ENCODE data around the gene MYO15A.

The MYO15A gene

GRCh38 chr17:18185832-18186626 lies 77.5 kb downstream of the MYO15A start:
- Mint-ChIP-seq H3K9me3 (no peaks in the 10 kb centered on the region), H3K4me3 (peak overlapping the region; percentile 95), H3K36me3 (ENCODE audit: low read depth) (peaks cover 69% of the 10 kb centered on the region), H3K4me1 (ENCODE audit: low read depth) (peaks cover 71% of the 10 kb centered on the region), H3K27me3 (no peaks in the 10 kb centered on the region), H3K27ac (peak overlapping the region; percentile 99)
- DNase-seq = no peak

GRCh38 chr17:18186627-18186982 lies 78.0 kb downstream of the MYO15A start:
- Mint-ChIP-seq H3K4me1 (ENCODE audit: low read depth) (peaks cover 71% of the 10 kb centered on the region), H3K4me3 (peak overlapping the region; percentile 95), H3K27me3 (no peaks in the 10 kb centered on the region), H3K27ac (peak overlapping the region; percentile 99), H3K9me3 (no peaks in the 10 kb centered on the region), H3K36me3 (ENCODE audit: low read depth) (peaks cover 75% of the 10 kb centered on the region)
- DNase-seq = no peak

GRCh38 chr17:18187226-18187625 lies 78.7 kb downstream of the MYO15A start:
- no peaks in the 10 kb centered on the region for H3K27me3 Mint-ChIP-seq
- DNase-seq = no peak
- H3K36me3 Mint-ChIP-seq (ENCODE audit: low read depth) = peaks cover 80% of the 10 kb centered on the region
- H3K4me3 Mint-ChIP-seq = peak overlapping the region; percentile 95
- H3K4me1 Mint-ChIP-seq (ENCODE audit: low read depth) = peaks cover 71% of the 10 kb centered on the region
- H3K9me3 Mint-ChIP-seq = no peaks in the 10 kb centered on the region
- H3K27ac Mint-ChIP-seq = peak overlapping the region; percentile 99

GRCh38 chr17:18187821-18188761 lies 79.5 kb downstream of the MYO15A start:
- H3K4me3 Mint-ChIP-seq = peak overlapping the region; percentile 95
- H3K9me3 Mint-ChIP-seq = no peaks in the 10 kb centered on the region
- no peak for DNase-seq
- peaks cover 72% of the 10 kb centered on the region for H3K4me1 Mint-ChIP-seq (ENCODE audit: low read depth)
- no peaks in the 10 kb centered on the region for H3K27me3 Mint-ChIP-seq
- peak overlapping the region; percentile 99 for H3K27ac Mint-ChIP-seq
- peaks cover 85% of the 10 kb centered on the region for H3K36me3 Mint-ChIP-seq (ENCODE audit: low read depth)

GRCh38 chr17:18190628-18191235 lies 82.2 kb downstream of the MYO15A start:
- H3K36me3 Mint-ChIP-seq (ENCODE audit: low read depth) = peaks cover 89% of the 10 kb centered on the region

GRCh38 chr17:18191236-18191667 lies 82.7 kb downstream of the MYO15A start:
- peak overlapping the region; percentile 34 for H3K27ac Mint-ChIP-seq
- H3K4me1 Mint-ChIP-seq (ENCODE audit: low read depth) = peaks cover 82% of the 10 kb centered on the region

More at GRCh38 chr17:18190628-18191235, 82.2 kb downstream of the MYO15A start:
- Mint-ChIP-seq H3K4me1 (ENCODE audit: low read depth) (peaks cover 82% of the 10 kb centered on the region), H3K4me3 (no peak overlapping the region), H3K27me3 (no peaks in the 10 kb centered on the region), H3K27ac (peak overlapping the region; percentile 34), H3K9me3 (no peaks in the 10 kb centered on the region)
- no peak for DNase-seq

GRCh38 chr17:18191967-18192366 lies 83.4 kb downstream of the MYO15A start:
- H3K4me1 Mint-ChIP-seq (ENCODE audit: low read depth) = peaks cover 82% of the 10 kb centered on the region
- peaks cover 89% of the 10 kb centered on the region for H3K36me3 Mint-ChIP-seq (ENCODE audit: low read depth)
- no peak overlapping the region for H3K4me3 Mint-ChIP-seq
- H3K27ac Mint-ChIP-seq = peak overlapping the region; percentile 34
- H3K27me3 Mint-ChIP-seq = no peaks in the 10 kb centered on the region
- no peak for DNase-seq
- H3K9me3 Mint-ChIP-seq = no peaks in the 10 kb centered on the region

More at GRCh38 chr17:18191236-18191667, 82.7 kb downstream of the MYO15A start:
- Mint-ChIP-seq H3K4me3 (no peak overlapping the region), H3K36me3 (ENCODE audit: low read depth) (peaks cover 89% of the 10 kb centered on the region), H3K9me3 (no peaks in the 10 kb centered on the region), H3K27me3 (no peaks in the 10 kb centered on the region)
- no peak for DNase-seq

GRCh38 chr17:18194394-18194793 lies 85.8 kb downstream of the MYO15A start:
- Mint-ChIP-seq H3K4me1 (ENCODE audit: low read depth) (peaks cover 85% of the 10 kb centered on the region), H3K4me3 (no peak overlapping the region), H3K36me3 (ENCODE audit: low read depth) (peaks cover 91% of the 10 kb centered on the region), H3K9me3 (no peaks in the 10 kb centered on the region), H3K27me3 (no peaks in the 10 kb centered on the region), H3K27ac (peak overlapping the region; percentile 71)
- DNase-seq = no peak

- no peak overlapping the region for H3K4me3 Mint-ChIP-seq
These were observed 86.2 kb downstream of the MYO15A start for GRCh38 chr17:18194804-18195203.

GRCh38 chr17:18195246-18195645 lies 86.7 kb downstream of the MYO15A start:
- Mint-ChIP-seq H3K9me3 (no peaks in the 10 kb centered on the region), H3K4me3 (no peak overlapping the region), H3K27ac (peak overlapping the region; percentile 71), H3K27me3 (no peaks in the 10 kb centered on the region), H3K36me3 (ENCODE audit: low read depth) (peaks cover 91% of the 10 kb centered on the region), H3K4me1 (ENCODE audit: low read depth) (peaks cover 84% of the 10 kb centered on the region)
- no peak for DNase-seq

More at GRCh38 chr17:18194804-18195203, 86.2 kb downstream of the MYO15A start:
- H3K27ac Mint-ChIP-seq = peak overlapping the region; percentile 71
- peaks cover 84% of the 10 kb centered on the region for H3K4me1 Mint-ChIP-seq (ENCODE audit: low read depth)
- H3K27me3 Mint-ChIP-seq = no peaks in the 10 kb centered on the region
- no peaks in the 10 kb centered on the region for H3K9me3 Mint-ChIP-seq
- no peak for DNase-seq
- H3K36me3 Mint-ChIP-seq (ENCODE audit: low read depth) = peaks cover 91% of the 10 kb centered on the region

- Mint-ChIP-seq H3K4me3 (no peak overlapping the region), H3K9me3 (no peaks in the 10 kb centered on the region), H3K4me1 (ENCODE audit: low read depth) (peaks cover 74% of the 10 kb centered on the region), H3K27me3 (no peaks in the 10 kb centered on the region), H3K27ac (peak overlapping the region; percentile 84), H3K36me3 (ENCODE audit: low read depth) (peaks cover 86% of the 10 kb centered on the region)
- DNase-seq = no peak
These were observed 89.1 kb downstream of the MYO15A start for GRCh38 chr17:18197535-18198194.

GRCh38 chr17:18198530-18198929 lies 90.0 kb downstream of the MYO15A start:
- H3K36me3 Mint-ChIP-seq (ENCODE audit: low read depth) = peaks cover 84% of the 10 kb centered on the region
- no peak overlapping the region for H3K4me3 Mint-ChIP-seq
- peaks cover 70% of the 10 kb centered on the region for H3K4me1 Mint-ChIP-seq (ENCODE audit: low read depth)
- H3K9me3 Mint-ChIP-seq = no peaks in the 10 kb centered on the region
- peak overlapping the region; percentile 84 for H3K27ac Mint-ChIP-seq
- no peak for DNase-seq
- H3K27me3 Mint-ChIP-seq = no peaks in the 10 kb centered on the region

- Mint-ChIP-seq H3K36me3 (ENCODE audit: low read depth) (peaks cover 75% of the 10 kb centered on the region), H3K27me3 (no peaks in the 10 kb centered on the region), H3K4me1 (ENCODE audit: low read depth) (peaks cover 49% of the 10 kb centered on the region), H3K27ac (peak overlapping the region; percentile 38), H3K4me3 (no peak overlapping the region), H3K9me3 (no peaks in the 10 kb centered on the region)
- DNase-seq = no peak
These were observed 92.6 kb downstream of the MYO15A start for GRCh38 chr17:18201108-18201507.

GRCh38 chr17:18203308-18203707 lies 94.8 kb downstream of the MYO15A start:
- H3K4me1 Mint-ChIP-seq (ENCODE audit: low read depth) = peaks cover 29% of the 10 kb centered on the region
- H3K36me3 Mint-ChIP-seq (ENCODE audit: low read depth) = peaks cover 74% of the 10 kb centered on the region
- no peaks in the 10 kb centered on the region for H3K9me3 Mint-ChIP-seq
- DNase-seq = no peak
- H3K27me3 Mint-ChIP-seq = no peaks in the 10 kb centered on the region
- H3K4me3 Mint-ChIP-seq = no peak overlapping the region
- peak overlapping the region; percentile 74 for H3K27ac Mint-ChIP-seq

Data from activated T-cell treated with anti-CD3 and anti-CD28 coated beads, Interleukin-2, amount 50 U/mL, for 24 hours (primary cell).